Measurements from ENCODE around the gene FLNA. TPM values are rescaled to one million over a fixed set of nuclear protein-coding genes. Genes with fewer than 3 reads are reported as not detected.
A peak's percentile ranks its signal among the peaks of the same experiment; 100 is the strongest.

FLNA gene
- total RNA-seq, 1 experiment from 2014 or later: 1,686 TPM

- H3K27ac ChIP-seq: no peak overlapping the region
- no peak for DNase-seq (ENCODE audit: low read depth in 1 of 2, low spot score in 2 of 2)
Observed at GRCh38 chrX:154376774-154377173, 2.3 kb upstream of the FLNA start.

GRCh38 chrX:154375156-154375504 lies 696 bp upstream of the FLNA start:
- Histone ChIP-seq H3K4me3 (peak overlapping the region; percentile 50; the same call in 1 of the 2 replicates), H3K9me3 (replicated peaks) (no peaks in the 10 kb centered on the region), H3K27me3 (replicated peaks) (no peaks in the 10 kb centered on the region), H3K36me3 (peaks cover 18% of the 10 kb centered on the region), H3K4me1 (replicated peaks) (peaks cover 46% of the 10 kb centered on the region), H3K27ac (no peak overlapping the region)
- no peak for DNase-seq (ENCODE audit: low read depth in 1 of 2, low spot score in 2 of 2)

More at GRCh38 chrX:154376774-154377173, 2.3 kb upstream of the FLNA start:
- Histone ChIP-seq H3K36me3 (peaks cover 17% of the 10 kb centered on the region), H3K9me3 (replicated peaks) (no peaks in the 10 kb centered on the region), H3K4me1 (replicated peaks) (peaks cover 56% of the 10 kb centered on the region), H3K4me3 (no peak overlapping the region), H3K27me3 (replicated peaks) (no peaks in the 10 kb centered on the region)

GRCh38 chrX:154373340-154374306 lies 811 bp downstream of the FLNA start:
- no peak overlapping the region for H3K27ac ChIP-seq
- DNase-seq (ENCODE audit: low read depth in 1 of 2, low spot score in 2 of 2): peak; percentile 73 to 83

GRCh38 chrX:154372612-154373022 lies 1.8 kb downstream of the FLNA start:
- H3K36me3 ChIP-seq: peaks cover 30% of the 10 kb centered on the region
- H3K4me3 ChIP-seq: no peak overlapping the region; the same call in 1 of the 2 replicates
- peak in 1 of 2 experiments; percentile 23 for DNase-seq (ENCODE audit: low read depth in 1 of 2, low spot score in 2 of 2)
- no peaks in the 10 kb centered on the region for H3K9me3 ChIP-seq (replicated peaks)
- peaks cover 48% of the 10 kb centered on the region for H3K4me1 ChIP-seq (replicated peaks)
- H3K27ac ChIP-seq: no peak overlapping the region
- no peaks in the 10 kb centered on the region for H3K27me3 ChIP-seq (replicated peaks)

More at GRCh38 chrX:154373340-154374306, 811 bp downstream of the FLNA start:
- Histone ChIP-seq H3K4me1 (replicated peaks) (peaks cover 46% of the 10 kb centered on the region), H3K4me3 (peak overlapping the region; percentile 50), H3K36me3 (peaks cover 20% of the 10 kb centered on the region), H3K9me3 (replicated peaks) (no peaks in the 10 kb centered on the region), H3K27me3 (replicated peaks) (no peaks in the 10 kb centered on the region)

- Histone ChIP-seq H3K4me3 (peak overlapping the region; percentile 79), H3K27ac (peak overlapping the region; percentile 43; the same call in 1 of the 2 replicates), H3K4me1 (replicated peaks) (peaks cover 54% of the 10 kb centered on the region), H3K27me3 (replicated peaks) (no peaks in the 10 kb centered on the region), H3K9me3 (replicated peaks) (no peaks in the 10 kb centered on the region), H3K36me3 (peaks cover 38% of the 10 kb centered on the region)
- DNase-seq (ENCODE audit: low read depth in 1 of 2, low spot score in 2 of 2): peak in 1 of 2 experiments; percentile 23
Observed at GRCh38 chrX:154371789-154372300, 2.6 kb downstream of the FLNA start.

GRCh38 chrX:154371017-154371788 lies 3.2 kb downstream of the FLNA start:
- Histone ChIP-seq H3K27me3 (replicated peaks) (no peaks in the 10 kb centered on the region), H3K9me3 (replicated peaks) (no peaks in the 10 kb centered on the region), H3K4me1 (replicated peaks) (peaks cover 59% of the 10 kb centered on the region), H3K27ac (peak overlapping the region; percentile 84), H3K4me3 (peak overlapping the region; percentile 79), H3K36me3 (peaks cover 44% of the 10 kb centered on the region)
- DNase-seq (ENCODE audit: low read depth in 1 of 2, low spot score in 2 of 2): peak; percentile 88 to 95

GRCh38 chrX:154370300-154371016 lies 4.0 kb downstream of the FLNA start:
- no peak for DNase-seq (ENCODE audit: low read depth in 1 of 2, low spot score in 2 of 2)

GRCh38 chrX:154369449-154370299 lies 4.8 kb downstream of the FLNA start:
- H3K36me3 ChIP-seq: peaks cover 59% of the 10 kb centered on the region
- peaks cover 57% of the 10 kb centered on the region for H3K4me1 ChIP-seq (replicated peaks)
- peak overlapping the region; percentile 79 for H3K4me3 ChIP-seq
- no peaks in the 10 kb centered on the region for H3K27me3 ChIP-seq (replicated peaks)
- peak; percentile 91 to 95 for DNase-seq (ENCODE audit: low read depth in 1 of 2, low spot score in 2 of 2)
- no peaks in the 10 kb centered on the region for H3K9me3 ChIP-seq (replicated peaks)
- peak overlapping the region; percentile 98 for H3K27ac ChIP-seq

More at GRCh38 chrX:154370300-154371016, 4.0 kb downstream of the FLNA start:
- Histone ChIP-seq H3K27ac (peak overlapping the region; percentile 84), H3K36me3 (peaks cover 51% of the 10 kb centered on the region), H3K27me3 (replicated peaks) (no peaks in the 10 kb centered on the region), H3K4me1 (replicated peaks) (peaks cover 60% of the 10 kb centered on the region), H3K4me3 (peak overlapping the region; percentile 79), H3K9me3 (replicated peaks) (no peaks in the 10 kb centered on the region)

GRCh38 chrX:154368630-154369448 lies 5.6 kb downstream of the FLNA start:
- Histone ChIP-seq H3K36me3 (peaks cover 68% of the 10 kb centered on the region), H3K27me3 (replicated peaks) (no peaks in the 10 kb centered on the region)

GRCh38 chrX:154367474-154368308 lies 6.7 kb downstream of the FLNA start:
- Histone ChIP-seq H3K4me3 (peak overlapping the region; percentile 79), H3K27me3 (replicated peaks) (no peaks in the 10 kb centered on the region), H3K27ac (peak overlapping the region; percentile 98), H3K9me3 (replicated peaks) (no peaks in the 10 kb centered on the region), H3K36me3 (peaks cover 79% of the 10 kb centered on the region), H3K4me1 (replicated peaks) (peaks cover 40% of the 10 kb centered on the region)
- no peak for DNase-seq (ENCODE audit: low read depth in 1 of 2, low spot score in 2 of 2)

More at GRCh38 chrX:154368630-154369448, 5.6 kb downstream of the FLNA start:
- H3K4me1 ChIP-seq (replicated peaks): peaks cover 52% of the 10 kb centered on the region
- DNase-seq (ENCODE audit: low read depth in 1 of 2, low spot score in 2 of 2): peak; percentile 97 to 98
- peak overlapping the region; percentile 98 for H3K27ac ChIP-seq
- no peaks in the 10 kb centered on the region for H3K9me3 ChIP-seq (replicated peaks)
- H3K4me3 ChIP-seq: peak overlapping the region; percentile 79

- Histone ChIP-seq H3K9me3 (replicated peaks) (no peaks in the 10 kb centered on the region), H3K36me3 (peaks cover 89% of the 10 kb centered on the region), H3K27ac (no peak overlapping the region), H3K4me1 (replicated peaks) (peaks cover 30% of the 10 kb centered on the region), H3K27me3 (replicated peaks) (no peaks in the 10 kb centered on the region), H3K4me3 (no peak overlapping the region)
- no peak for DNase-seq (ENCODE audit: low read depth in 1 of 2, low spot score in 2 of 2)
Observed at GRCh38 chrX:154366666-154367055, 7.8 kb downstream of the FLNA start.
